BJ (cell line): ENCODE results near the gene PAPOLB. TPM values are rescaled to one million over a fixed set of nuclear protein-coding genes. Genes with fewer than 3 reads are reported as not detected.
"Not testable (repeated sequence)": the region's sequence is repeated elsewhere in the genome, so short reads cannot be mapped to it uniquely, and the experiment has no call there.

Source experiments
- CTCF ChIA-PET: fragments of 350-600 bp; formaldehyde crosslinking; extraction: SDS; loops from one replicate; lab custom pipeline; 2021; ENCODE audit warnings: antibody characterized with exemption, inconsistent platforms; lab: Yijun Ruan, JAX
- POLR2A ChIA-PET: fragments of 300-600 bp; sonication (Branson Sonifier 250); formaldehyde crosslinking; extraction: SDS; loops from one replicate; lab custom pipeline; 2021; ENCODE audit warnings: antibody characterized with exemption; lab: Charles Lee
- DNase-seq: peaks from one replicate; pipeline ENCODE4 v3.0.0-alpha.2; 2011; ENCODE audit warnings: low read depth
- H3K27me3 ChIP-seq: 2 replicates; pipeline ENCODE4 v1.6.0; 2011; ENCODE audit warnings: low read length; ENCODE audit not compliant: control insufficient read depth, insufficient read depth
- H3K36me3 ChIP-seq: 2 replicates; pipeline ENCODE4 v1.5.1; 2011; ENCODE audit warnings: low read length; ENCODE audit not compliant: control insufficient read depth, insufficient read depth
- H3K4me3 ChIP-seq: 2 replicates; pipeline ENCODE4 v1.5.1; 2011; ENCODE audit warnings: low read depth, mild to moderate bottlenecking, control low read depth, low read length
- CTCF ChIP-seq: IDR thresholded peaks from 2 replicates; pipeline ENCODE4 v1.5.1; 2011; ENCODE audit warnings: low read depth, mild to moderate bottlenecking, control low read depth, inconsistent platforms, low read length, moderate library complexity; ENCODE audit not compliant: insufficient read depth
- polyA plus RNA-seq: library from polyadenylated mRNA; depleted of rRNA; stranded (reverse); fragments of >200 nt; gene quantifications from 2 replicates; pipeline ENCODE4 v1.2.3, GENCODE V29; 2011

The PAPOLB gene
- polyA plus RNA-seq, 1 experiment: 0.01 TPM

GRCh38 chr7:4895766-4896165 is 33.9 kb upstream of the PAPOLB start:
- no peak for DNase-seq
- TF ChIP-seq CTCF: no peak
- Histone ChIP-seq H3K36me3 (no peaks in the 10 kb centered on the region), H3K27me3 (no peaks in the 10 kb centered on the region), H3K4me3 (no peak overlapping the region)
- ChIA-PET POLR2A (no interaction called here), CTCF (interaction anchor here (0.9 to 1.4 kb wide), 2 partner anchors 11 to 12 kb away, joined by 4 to 5 read pairs; partner anchors contain the start of gene RADIL)

- ChIA-PET POLR2A (no interaction called here), CTCF (interaction anchor here (0.8 kb wide), 1 partner anchor 11 kb away, joined by 3 read pairs; the partner anchor contains the start of gene RADIL)
- Histone ChIP-seq H3K36me3 (no peaks in the 10 kb centered on the region), H3K27me3 (no peaks in the 10 kb centered on the region), H3K4me3 (no peak overlapping the region)
- TF ChIP-seq CTCF: no peak
- DNase-seq: no peak
These were observed 32.7 kb upstream of the PAPOLB start for GRCh38 chr7:4894482-4894881.

- ChIA-PET POLR2A (no interaction called here), CTCF (interaction anchor here (2.4 kb wide), 1 partner anchor 11 kb away, joined by 12 read pairs; the partner anchor contains the start of gene RADIL)
- no peak for DNase-seq
- Histone ChIP-seq H3K4me3 (no peak overlapping the region), H3K27me3 (no peaks in the 10 kb centered on the region), H3K36me3 (no peaks in the 10 kb centered on the region)
- TF ChIP-seq CTCF: no peak
These were observed 32.2 kb upstream of the PAPOLB start for GRCh38 chr7:4893929-4894475.

GRCh38 chr7:4893188-4893587 is 31.4 kb upstream of the PAPOLB start:
- H3K36me3 ChIP-seq, POLR2A ChIA-PET, DNase-seq, H3K4me3 ChIP-seq, H3K27me3 ChIP-seq: not testable (repeated sequence)
- CTCF ChIA-PET: interaction anchor here (2.4 kb wide), 1 partner anchor 10 kb away, joined by 12 read pairs; the partner anchor contains the start of gene RADIL

GRCh38 chr7:4891522-4891921 is 29.7 kb upstream of the PAPOLB start:
- POLR2A ChIA-PET: not testable (repeated sequence)

GRCh38 chr7:4889682-4890081 is 27.9 kb upstream of the PAPOLB start:
- no peak for DNase-seq
- no peak overlapping the region for H3K4me3 ChIP-seq
- no peaks in the 10 kb centered on the region for H3K36me3 ChIP-seq
- TF ChIP-seq CTCF: no peak
- no peaks in the 10 kb centered on the region for H3K27me3 ChIP-seq
- CTCF ChIA-PET: no interaction called here
- POLR2A ChIA-PET: no interaction called here

More at GRCh38 chr7:4891522-4891921, 29.7 kb upstream of the PAPOLB start:
- not testable (repeated sequence) for H3K36me3 ChIP-seq, DNase-seq, H3K4me3 ChIP-seq, H3K27me3 ChIP-seq
- CTCF ChIA-PET: interaction anchor here (2.4 kb wide), 1 partner anchor 8 kb away, joined by 12 read pairs; the partner anchor contains the start of gene RADIL
